Mesenchymal stem cell (in vitro differentiated cells and primary cell): ENCODE data around the gene NTRK3.

ENCODE experiments used
- DNase-seq: peaks from one replicate; pipeline ENCODE4 v3.0.0-alpha.2; 2013
- H2AFZ ChIP-seq: one replicate; pipeline ENCODE4 v1.6.1; 2013; ENCODE audit warnings: low read depth, mild to moderate bottlenecking, control low read depth, inconsistent platforms, low read length, moderate library complexity
- H2AK5ac ChIP-seq: 2 replicates; pipeline ENCODE4 v1.6.1; 2013; ENCODE audit warnings: low read length, moderate library complexity, mild to moderate bottlenecking, inconsistent platforms; ENCODE audit not compliant: severe bottlenecking
- H2BK120ac ChIP-seq: one replicate; pipeline ENCODE4 v1.6.1; 2013; ENCODE audit warnings: low read depth, mild to moderate bottlenecking, inconsistent platforms, low read length, moderate library complexity
- H2BK12ac ChIP-seq, 2 experiments: one replicate each; pipeline ENCODE4 v1.6.1; 2013; ENCODE audit warnings: inconsistent platforms in 2 of 2, low read length in 2 of 2, mild to moderate bottlenecking in 2 of 2, moderate library complexity in 2 of 2, control low read depth in 1 of 2
- H2BK15ac ChIP-seq: one replicate; pipeline ENCODE4 v1.6.1; 2013; ENCODE audit warnings: mild to moderate bottlenecking, low read depth, inconsistent platforms; ENCODE audit not compliant: poor library complexity, severe bottlenecking
- H2BK5ac ChIP-seq: 2 replicates; pipeline ENCODE4 v1.6.1; 2013; ENCODE audit warnings: low read depth, mild to moderate bottlenecking, low read length, control low read depth, inconsistent platforms; ENCODE audit not compliant: poor library complexity, severe bottlenecking
- H3K14ac ChIP-seq, 2 experiments: one replicate each; pipeline ENCODE4 v1.6.1; 2013; ENCODE audit warnings: inconsistent platforms in 2 of 2, low read length in 2 of 2, control low read depth in 1 of 2, mild to moderate bottlenecking in 1 of 2, moderate library complexity in 1 of 2
- H3K18ac ChIP-seq, 2 experiments: one replicate each; pipeline ENCODE4 v1.6.1; 2013; ENCODE audit warnings: inconsistent platforms in 2 of 2, low read length in 2 of 2, control low read depth in 1 of 2, low read depth in 1 of 2, mild to moderate bottlenecking in 1 of 2
- H3K23ac ChIP-seq, 2 experiments: one replicate each; pipeline ENCODE4 v1.6.1; 2013; ENCODE audit warnings: inconsistent platforms in 2 of 2, low read length in 2 of 2, mild to moderate bottlenecking in 2 of 2, moderate library complexity in 2 of 2, control low read depth in 1 of 2
- H3K27ac ChIP-seq: 2 replicates; pipeline ENCODE4 v1.5.1; 2013; ENCODE audit warnings: mild to moderate bottlenecking, moderate library complexity, low read length, control low read depth, inconsistent platforms; ENCODE audit not compliant: poor library complexity, severe bottlenecking
- H3K27me3 ChIP-seq, 2 experiments: 2 replicates each; pipeline versions ENCODE4 v1.6.1 to v1.7.0; 2013; ENCODE audit warnings: low read length in 2 of 2, mild to moderate bottlenecking in 2 of 2, moderate library complexity in 2 of 2, control low read depth in 1 of 2, inconsistent platforms in 1 of 2; ENCODE audit not compliant: control insufficient read depth in 1 of 2, insufficient read depth in 1 of 2
- H3K36me3 ChIP-seq, 2 experiments: 2 replicates each; pipeline versions ENCODE4 v1.6.1 to v1.7.0; 2013; ENCODE audit warnings: low read length in 2 of 2, control low read depth in 1 of 2, inconsistent platforms in 1 of 2, low read depth in 1 of 2, mild to moderate bottlenecking in 1 of 2; ENCODE audit not compliant: insufficient read depth in 2 of 2, control insufficient read depth in 1 of 2
- H3K4ac ChIP-seq, 2 experiments: one replicate each; pipeline ENCODE4 v1.6.1; 2013; ENCODE audit warnings: inconsistent platforms in 2 of 2, low read length in 2 of 2, mild to moderate bottlenecking in 2 of 2, moderate library complexity in 2 of 2, control low read depth in 1 of 2, low read depth in 1 of 2
- H3K4me1 ChIP-seq: 2 replicates; pipeline ENCODE4 v1.6.1; 2013; ENCODE audit warnings: low read depth, low read length, control low read depth; ENCODE audit not compliant: control insufficient read depth, insufficient read depth
- H3K4me2 ChIP-seq: 2 replicates; pipeline ENCODE4 v1.6.1; 2013; ENCODE audit warnings: low read length, mild to moderate bottlenecking, inconsistent platforms; ENCODE audit not compliant: poor library complexity, severe bottlenecking
- H3K4me3 ChIP-seq, 2 experiments: 2 replicates each; pipeline versions ENCODE4 v1.5.1 to v1.7.0; 2013; ENCODE audit warnings: low read length in 2 of 2, mild to moderate bottlenecking in 2 of 2, control low read depth in 1 of 2, low read depth in 1 of 2; ENCODE audit not compliant: insufficient read depth in 1 of 2
- H3K79me1 ChIP-seq: replicated peaks from 2 replicates; pipeline ENCODE4 v1.6.1; 2013; ENCODE audit warnings: mild to moderate bottlenecking, control low read depth, low read length, inconsistent platforms; ENCODE audit not compliant: poor library complexity, severe bottlenecking
- H3K9ac ChIP-seq: 2 replicates; pipeline ENCODE4 v1.7.0; 2013; ENCODE audit warnings: mild to moderate bottlenecking, low read length, moderate library complexity
- H3K9me3 ChIP-seq: 2 replicates; pipeline ENCODE4 v1.7.0; 2013; ENCODE audit warnings: mild to moderate bottlenecking, low read length; ENCODE audit not compliant: control insufficient read depth
- H4K8ac ChIP-seq: one replicate; pipeline ENCODE4 v1.6.1; 2013; ENCODE audit warnings: inconsistent platforms, mild to moderate bottlenecking, low read length, moderate library complexity
- H4K91ac ChIP-seq: one replicate; pipeline ENCODE4 v1.6.1; 2013; ENCODE audit warnings: mild to moderate bottlenecking, low read length, inconsistent platforms
- WGBS: methylation state at CpG from one replicate; pipeline ENCODE4 v1.1.7; 2013; ENCODE audit warnings: mixed read lengths; 5-methylcytosine and 5-hydroxymethylcytosine counted together

NTRK3 gene

GRCh38 chr15:88288206-88288605 lies 31.7 kb upstream of the NTRK3 start:
- no peak overlapping the region for H3K23ac ChIP-seq
- H3K4me1 ChIP-seq: no peaks in the 10 kb centered on the region
- no peak overlapping the region for H2AFZ ChIP-seq
- no peak overlapping the region for H2BK5ac ChIP-seq
- no peak overlapping the region for H3K27ac ChIP-seq
- H3K79me1 ChIP-seq: no peaks in the 10 kb centered on the region
- peak overlapping the region; percentile 31 for H4K91ac ChIP-seq
- no peak for DNase-seq
- no peak overlapping the region for H4K8ac ChIP-seq
- no peak overlapping the region for H2AK5ac ChIP-seq
- no peaks in the 10 kb centered on the region for H3K36me3 ChIP-seq
- no peak overlapping the region for H3K14ac ChIP-seq
- peaks cover 0 to 47% of the 10 kb centered on the region in 2 experiments for H3K27me3 ChIP-seq
- H2BK12ac ChIP-seq: no peak overlapping the region
- H3K18ac ChIP-seq: no peak overlapping the region
- no peak overlapping the region for H3K4me3 ChIP-seq
- H3K9me3 ChIP-seq: no peaks in the 10 kb centered on the region
- no peak overlapping the region for H3K4ac ChIP-seq
- no peak overlapping the region for H2BK15ac ChIP-seq
- WGBS: 77% methylated on average over 10 of the region's 10 CpGs
- no peak overlapping the region for H2BK120ac ChIP-seq
- H3K4me2 ChIP-seq: no peak overlapping the region
- no peak overlapping the region for H3K9ac ChIP-seq

- 15% methylated on average over 15 of the region's 15 CpGs for WGBS
- Histone ChIP-seq H2BK120ac (no peak overlapping the region), H2BK5ac (no peak overlapping the region), H3K4me3 (no peak overlapping the region), H4K91ac (no peak overlapping the region), H3K14ac (no peak overlapping the region), H2BK12ac (no peak overlapping the region), H3K4me2 (no peak overlapping the region), H4K8ac (no peak overlapping the region), H3K4me1 (no peaks in the 10 kb centered on the region), H2AFZ (no peak overlapping the region), H3K18ac (no peak overlapping the region), H3K27ac (no peak overlapping the region), H3K36me3 (no peaks in the 10 kb centered on the region), H3K9me3 (peaks cover 2% of the 10 kb centered on the region), H2AK5ac (no peak overlapping the region), H3K27me3 (peaks cover 0 to 73% of the 10 kb centered on the region in 2 experiments), H3K9ac (no peak overlapping the region), H3K79me1 (no peaks in the 10 kb centered on the region), H3K23ac (no peak overlapping the region), H3K4ac (no peak overlapping the region), H2BK15ac (no peak overlapping the region)
- DNase-seq: no peak
Observed at GRCh38 chr15:88284318-88284998, 27.9 kb upstream of the NTRK3 start.

- Histone ChIP-seq H3K79me1 (no peaks in the 10 kb centered on the region), H2AFZ (no peak overlapping the region), H3K4ac (no peak overlapping the region), H2AK5ac (no peak overlapping the region), H3K9ac (no peak overlapping the region), H3K4me2 (no peak overlapping the region), H3K4me1 (no peaks in the 10 kb centered on the region), H2BK120ac (no peak overlapping the region), H2BK5ac (no peak overlapping the region), H3K18ac (no peak overlapping the region), H3K4me3 (no peak overlapping the region), H4K8ac (no peak overlapping the region), H3K36me3 (no peaks in the 10 kb centered on the region), H3K9me3 (peaks cover 5% of the 10 kb centered on the region), H3K27ac (no peak overlapping the region), H2BK15ac (no peak overlapping the region), H3K23ac (no peak overlapping the region), H4K91ac (no peak overlapping the region), H3K27me3 (peaks cover 0 to 74% of the 10 kb centered on the region in 2 experiments), H3K14ac (no peak overlapping the region), H2BK12ac (no peak overlapping the region)
- 46% methylated on average over 5 of the region's 5 CpGs for WGBS
- no peak for DNase-seq
Observed at GRCh38 chr15:88282614-88283013, 26.1 kb upstream of the NTRK3 start.

- no peak overlapping the region for H3K18ac ChIP-seq
- H2AFZ ChIP-seq: no peak overlapping the region
- H3K4me1 ChIP-seq: no peaks in the 10 kb centered on the region
- no peak overlapping the region for H2BK5ac ChIP-seq
- no peaks in the 10 kb centered on the region for H3K36me3 ChIP-seq
- H3K4me3 ChIP-seq: no peak overlapping the region
- no peak overlapping the region for H4K91ac ChIP-seq
- H4K8ac ChIP-seq: no peak overlapping the region
- H3K14ac ChIP-seq: no peak overlapping the region
- no peak overlapping the region for H2BK120ac ChIP-seq
- 82% methylated on average over 15 of the region's 16 CpGs for WGBS
- peaks cover 0 to 69% of the 10 kb centered on the region in 2 experiments for H3K27me3 ChIP-seq
- no peaks in the 10 kb centered on the region for H3K79me1 ChIP-seq
- H3K4me2 ChIP-seq: no peak overlapping the region
- no peak overlapping the region for H3K4ac ChIP-seq
- no peak overlapping the region for H3K23ac ChIP-seq
- H3K27ac ChIP-seq: no peak overlapping the region
- H3K9me3 ChIP-seq: peaks cover 5% of the 10 kb centered on the region
- no peak overlapping the region for H3K9ac ChIP-seq
- no peak overlapping the region for H2AK5ac ChIP-seq
- DNase-seq: no peak
- no peak overlapping the region for H2BK15ac ChIP-seq
- no peak overlapping the region for H2BK12ac ChIP-seq
Observed at GRCh38 chr15:88276821-88277410, 20.4 kb upstream of the NTRK3 start.
